Measurements from ENCODE around the gene VSIG10L.

- TF ChIP-seq CTCF (IDR thresholded peaks at IDR 0.05): no peak
- TF ChIP-seq POLR2A (IDR thresholded peaks at IDR 0.05): no peak
These were observed 19.3 kb upstream of the VSIG10L start for GRCh38 chr19:51361239-51361638.
